HG02943 (cell line): ENCODE measurements around the gene EOMES.

Experiments used
- ATAC-seq: cut with Tn5 transposase; IDR thresholded peaks from one replicate; pipeline ENCODE4 v1.9.1; 2021; ENCODE audit warnings: mild to moderate bottlenecking, low read depth, moderate library complexity; ENCODE audit not compliant: unreplicated experiment

Gene EOMES

GRCh38 chr3:27723001-27723445 is 900 bp upstream of the EOMES start:
- no peak for ATAC-seq

- ATAC-seq = peak; percentile 6
Observed at GRCh38 chr3:27720899-27721716, 1.0 kb downstream of the EOMES start.

GRCh38 chr3:27719314-27720003 is 2.7 kb downstream of the EOMES start:
- ATAC-seq = no peak

GRCh38 chr3:27718459-27718858 is 3.7 kb downstream of the EOMES start:
- ATAC-seq = no peak

GRCh38 chr3:27717200-27717852 is 4.8 kb downstream of the EOMES start:
- ATAC-seq = no peak

GRCh38 chr3:27716309-27716708 is 5.8 kb downstream of the EOMES start:
- ATAC-seq = no peak

GRCh38 chr3:27715863-27716262 is 6.3 kb downstream of the EOMES start:
- ATAC-seq = no peak

- no peak for ATAC-seq
Observed at GRCh38 chr3:27715454-27715806, 6.7 kb downstream of the EOMES start.

GRCh38 chr3:27714692-27715453 is 7.2 kb downstream of the EOMES start:
- no peak for ATAC-seq

- ATAC-seq = no peak
Observed at GRCh38 chr3:27714146-27714526, 8.0 kb downstream of the EOMES start.

- no peak for ATAC-seq
Observed at GRCh38 chr3:27713435-27714145, 8.5 kb downstream of the EOMES start.

GRCh38 chr3:27713078-27713423 is 9.1 kb downstream of the EOMES start:
- ATAC-seq = no peak

GRCh38 chr3:27712136-27713077 is 9.7 kb downstream of the EOMES start:
- ATAC-seq = peak; percentile 96

- no peak for ATAC-seq
Observed at GRCh38 chr3:27708250-27708649, 13.9 kb downstream of the EOMES start.

- ATAC-seq = no peak
Observed at GRCh38 chr3:27699067-27699466, 23.1 kb downstream of the EOMES start.

GRCh38 chr3:27696906-27697305 is 25.2 kb downstream of the EOMES start:
- ATAC-seq = no peak

- no peak for ATAC-seq
Observed at GRCh38 chr3:27695636-27696035, 26.5 kb downstream of the EOMES start.

- no peak for ATAC-seq
Observed at GRCh38 chr3:27688053-27688452, 34.1 kb downstream of the EOMES start.

GRCh38 chr3:27686642-27687041 is 35.5 kb downstream of the EOMES start:
- no peak for ATAC-seq
